NCI-H69 (cell line): ENCODE results near the gene ESF1.
"Not testable (repeated sequence)": the region's sequence is repeated elsewhere in the genome, so short reads cannot be mapped to it uniquely, and the experiment has no call there.

ENCODE experiments used
- DNase-seq: peaks from one replicate; lab custom pipeline; 2025; lab: John Stamatoyannopoulos, UW

Gene ESF1

DNA sequence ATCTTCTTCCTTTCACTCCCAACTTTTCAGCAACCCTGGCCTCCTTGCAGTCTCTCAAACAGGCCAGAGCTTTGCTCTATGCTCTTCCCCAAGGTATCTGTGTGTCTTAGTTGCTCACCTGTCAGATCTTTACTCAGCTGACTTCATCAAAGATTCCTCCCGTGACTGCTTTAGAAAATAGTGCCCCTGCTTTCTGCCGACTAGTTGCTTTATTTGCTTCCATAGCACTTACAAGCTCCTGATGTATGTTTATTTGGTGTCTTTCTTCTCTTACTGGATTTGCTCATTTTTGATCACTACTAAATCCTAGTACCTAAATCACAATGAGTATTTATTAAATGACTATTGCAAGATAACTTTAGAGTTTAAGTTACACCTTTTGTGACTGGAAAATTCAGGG, 6.0 kb upstream of the ESF1 start:
- DNase-seq: no peak

DNA sequence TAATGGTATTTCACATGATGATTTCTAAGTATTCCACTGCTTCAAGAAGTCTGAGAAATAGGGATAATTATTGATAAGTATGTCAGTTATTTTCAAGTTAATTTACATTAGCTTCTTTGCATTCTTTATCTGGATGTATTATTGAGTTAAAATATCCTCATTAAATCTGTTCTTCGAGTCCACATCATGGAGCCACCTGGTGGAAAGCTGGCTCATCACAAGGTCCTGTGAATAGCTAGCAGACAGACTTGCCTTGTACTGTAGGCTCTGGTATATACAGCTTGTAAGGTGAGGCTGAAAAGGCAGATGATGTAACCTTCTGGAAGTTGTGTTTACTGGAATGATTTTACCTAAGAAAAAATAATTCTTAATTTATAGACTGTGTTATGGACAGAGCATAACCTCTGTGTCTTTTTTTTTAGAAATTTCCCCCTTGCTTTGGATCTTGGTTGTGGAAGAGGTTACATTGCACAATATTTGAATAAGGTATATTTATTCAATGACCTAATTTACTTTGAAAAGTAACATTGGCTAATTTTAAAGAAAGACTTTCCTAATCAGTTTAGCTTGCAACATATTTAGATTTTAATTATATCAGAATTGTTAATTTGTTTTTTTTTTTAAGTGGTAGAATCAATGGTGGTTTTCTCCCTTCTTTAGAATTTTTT, 3.6 kb upstream of the ESF1 start:
- peak; percentile 68 for DNase-seq

DNA sequence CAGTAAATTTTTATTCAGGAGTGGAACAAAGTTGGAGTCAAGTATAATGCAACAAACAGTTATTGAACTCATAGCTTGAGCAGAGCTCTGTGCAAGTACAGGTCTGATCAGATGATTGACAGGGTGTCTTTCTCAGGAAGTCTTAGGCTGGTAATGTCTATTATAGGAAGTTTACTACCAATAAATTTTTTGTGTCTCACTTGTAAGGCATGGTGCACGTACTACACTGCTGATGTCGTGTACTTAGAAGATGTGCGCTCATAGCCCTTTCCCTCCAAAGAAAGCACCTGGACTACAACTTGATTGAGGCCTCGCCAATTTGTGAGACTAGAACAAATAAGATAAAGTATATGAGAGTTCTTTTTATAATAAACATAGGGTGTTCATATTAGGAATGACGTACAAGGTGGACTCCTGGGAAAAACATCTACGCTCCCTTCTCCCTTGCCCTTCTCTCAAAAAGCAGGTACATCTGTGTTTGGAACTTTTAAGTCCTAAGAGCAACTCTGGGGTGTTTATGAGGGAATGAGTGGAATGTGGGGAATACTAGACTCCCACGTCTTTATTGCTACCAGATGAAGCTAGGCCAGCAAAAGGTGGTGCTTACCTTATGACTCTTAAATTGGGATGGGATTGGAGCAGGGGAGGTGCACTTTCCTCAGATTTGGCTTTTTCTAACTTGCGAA, 1.6 kb upstream of the ESF1 start:
- no peak for DNase-seq

DNA sequence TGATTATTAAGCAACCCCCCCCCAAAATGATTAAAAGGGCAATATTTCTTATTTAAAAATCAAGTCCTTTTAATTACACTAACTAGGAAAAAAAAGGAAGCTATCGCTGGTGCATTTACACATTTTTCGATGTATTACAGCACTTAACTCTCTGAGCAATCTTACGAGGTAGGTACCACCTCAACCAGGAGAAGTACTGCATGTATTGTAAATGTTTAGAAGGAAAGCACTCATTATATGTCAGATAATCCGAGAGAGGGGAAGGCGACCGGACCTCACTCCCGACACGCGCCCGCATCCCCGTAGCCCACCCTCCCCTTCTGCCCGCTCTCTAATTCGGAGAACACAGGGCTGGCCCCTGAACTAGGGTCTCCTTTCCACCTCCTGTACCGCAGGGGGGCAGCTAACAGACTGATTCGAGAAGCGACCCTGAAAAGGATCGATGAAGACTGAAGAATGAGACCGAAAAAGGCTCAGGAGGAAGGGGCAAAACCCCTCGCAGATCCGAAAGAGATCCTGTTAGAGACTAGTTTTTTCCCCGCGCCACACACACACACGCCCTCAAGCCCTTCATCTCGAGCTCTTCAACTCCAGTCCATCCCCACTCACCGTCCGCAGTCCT, 337 bp downstream of the ESF1 start:
- DNase-seq: no peak

DNA sequence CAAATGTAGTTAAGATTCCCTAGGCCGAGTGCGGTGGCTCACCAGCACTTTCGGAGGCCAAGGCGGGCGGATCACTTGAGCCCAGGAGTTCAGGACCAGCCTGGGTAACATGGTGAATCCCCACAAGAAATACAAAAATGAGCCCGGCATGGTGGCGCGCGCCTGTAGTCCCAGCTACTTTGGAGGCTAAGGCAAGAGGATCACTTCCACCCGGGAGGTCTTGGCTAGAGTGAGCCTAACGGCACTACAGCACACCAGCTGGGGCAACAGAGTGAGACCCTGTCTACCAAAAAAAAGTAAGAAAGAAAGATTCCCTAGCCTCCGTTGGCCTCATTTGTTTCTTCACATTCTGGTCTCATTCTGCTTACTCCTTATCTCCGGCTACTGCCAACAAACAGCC, 1.2 kb downstream of the ESF1 start:
- DNase-seq: no peak

DNA sequence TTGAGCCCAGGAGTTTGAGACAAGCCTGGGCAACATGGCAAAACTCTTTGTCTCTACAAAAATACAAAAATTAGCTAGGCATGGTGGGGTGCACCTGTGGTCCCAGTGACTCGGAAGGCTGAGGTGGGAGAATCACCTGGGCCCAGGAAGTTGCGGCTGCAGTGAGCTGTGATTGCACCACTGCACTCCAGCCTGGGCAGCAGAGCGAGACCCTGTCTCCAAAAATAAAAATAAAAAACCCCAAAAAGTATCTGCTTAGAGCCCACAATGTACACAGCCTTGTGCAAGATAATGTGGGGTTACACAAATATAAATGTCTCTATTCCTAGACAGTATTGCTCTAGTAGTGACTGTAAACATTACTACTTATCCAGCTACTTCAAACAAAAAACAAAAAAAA, 5.9 kb downstream of the ESF1 start:
- no peak for DNase-seq

DNA sequence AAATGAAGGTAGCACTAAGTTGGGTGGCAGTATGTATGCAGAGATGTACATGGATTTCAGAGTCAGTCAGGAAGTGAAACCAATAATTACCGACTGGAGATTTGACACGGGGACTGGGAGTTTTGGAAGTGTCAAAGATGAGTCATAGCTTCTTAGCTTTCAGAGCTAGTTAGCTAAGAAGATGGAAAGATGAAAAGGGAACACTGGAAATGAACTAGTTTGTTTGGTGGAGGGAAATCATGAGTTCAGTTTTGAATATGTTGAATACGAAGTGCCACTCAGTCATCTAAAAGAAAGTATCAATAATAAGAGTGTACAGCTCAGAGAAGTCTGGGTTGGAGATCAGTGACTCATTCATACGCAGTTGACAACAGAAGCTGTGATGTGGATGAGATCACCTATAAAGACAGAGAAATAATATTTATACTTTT, 7.5 kb downstream of the ESF1 start:
- DNase-seq: peak; percentile 29

DNA sequence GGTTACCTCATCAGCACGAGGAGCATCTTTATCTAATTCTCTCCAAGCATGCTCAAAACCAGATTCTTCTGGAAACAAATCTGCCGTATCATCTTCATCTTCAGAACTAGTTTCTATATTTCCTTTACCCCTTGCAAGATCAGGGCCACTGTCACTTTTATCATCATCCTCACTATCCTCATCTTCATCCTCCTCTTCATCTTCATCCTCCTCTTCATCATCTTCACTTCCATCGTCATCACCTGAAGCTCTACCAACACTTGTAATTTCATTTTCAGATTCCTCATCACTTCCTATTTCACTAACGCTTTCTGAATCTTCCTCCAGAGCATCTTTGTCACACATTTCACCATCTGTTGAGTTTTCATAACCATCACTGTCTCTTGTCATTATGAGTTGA, 8.9 kb downstream of the ESF1 start:
- DNase-seq: no peak

DNA sequence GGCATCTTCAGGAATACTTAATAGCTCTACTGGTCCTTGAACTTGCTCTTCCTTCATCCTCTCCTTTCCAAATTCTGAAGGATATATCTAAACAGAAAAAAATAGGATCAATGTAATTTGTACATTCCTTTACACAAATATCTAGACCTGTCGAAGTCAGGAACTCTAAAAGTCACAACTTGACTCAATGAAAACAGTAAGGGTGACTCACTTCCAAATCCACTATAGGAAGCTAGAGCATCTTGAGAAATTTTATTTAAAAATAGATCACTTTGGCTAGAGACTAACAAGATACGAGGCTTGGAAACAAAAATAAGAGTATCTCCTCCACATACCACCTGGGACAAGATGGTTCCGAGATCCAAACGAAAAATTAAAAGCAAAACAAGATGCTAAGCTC, 12.2 kb downstream of the ESF1 start:
- no peak for DNase-seq

DNA sequence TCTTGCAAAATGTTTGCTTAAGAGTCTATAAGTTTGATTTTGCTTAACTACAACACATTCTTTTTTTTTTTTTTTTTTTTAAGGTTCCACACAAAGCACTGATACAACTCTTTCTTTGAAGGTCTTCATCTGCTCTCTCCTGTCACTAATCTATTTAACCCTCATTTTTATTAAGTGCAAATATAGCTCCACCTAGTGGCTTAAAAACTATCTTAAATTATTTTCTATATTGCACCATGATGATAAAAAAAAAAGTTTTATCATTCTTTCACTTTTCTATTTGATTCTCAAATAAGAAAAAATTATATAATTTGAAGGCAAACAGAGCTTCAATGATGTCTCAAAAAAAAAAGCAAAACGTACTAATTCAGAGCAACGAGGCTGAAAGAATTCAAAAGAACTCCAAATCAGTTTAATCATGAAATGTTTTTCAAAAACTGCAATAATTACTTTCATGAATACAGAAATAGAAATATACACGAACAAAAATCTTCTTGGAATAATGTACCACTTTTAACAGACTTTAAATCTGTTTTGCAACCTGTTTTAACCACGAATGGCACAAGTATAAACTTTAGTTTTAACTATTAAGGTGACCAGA, 12.8 kb downstream of the ESF1 start:
- peak; percentile 60 for DNase-seq

DNA sequence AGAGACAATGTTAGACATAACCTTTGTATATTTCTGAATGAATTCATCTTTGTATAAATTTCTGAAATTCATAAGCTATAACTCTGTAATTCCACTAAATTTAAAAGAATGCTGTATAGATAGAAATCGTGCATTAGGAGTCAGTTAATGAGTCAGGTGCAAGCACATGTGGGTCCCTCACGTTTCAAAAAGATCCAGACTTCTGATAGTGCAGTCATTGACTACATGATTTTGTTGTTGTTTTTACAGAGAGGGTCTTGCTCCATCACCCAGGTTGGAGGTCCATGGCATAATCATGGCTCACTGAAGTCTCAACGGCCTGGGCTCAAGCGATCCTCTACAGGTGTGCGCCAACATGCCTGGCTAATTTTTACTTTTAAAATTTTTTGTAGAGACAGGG, 14.6 kb downstream of the ESF1 start:
- DNase-seq: no peak

DNA sequence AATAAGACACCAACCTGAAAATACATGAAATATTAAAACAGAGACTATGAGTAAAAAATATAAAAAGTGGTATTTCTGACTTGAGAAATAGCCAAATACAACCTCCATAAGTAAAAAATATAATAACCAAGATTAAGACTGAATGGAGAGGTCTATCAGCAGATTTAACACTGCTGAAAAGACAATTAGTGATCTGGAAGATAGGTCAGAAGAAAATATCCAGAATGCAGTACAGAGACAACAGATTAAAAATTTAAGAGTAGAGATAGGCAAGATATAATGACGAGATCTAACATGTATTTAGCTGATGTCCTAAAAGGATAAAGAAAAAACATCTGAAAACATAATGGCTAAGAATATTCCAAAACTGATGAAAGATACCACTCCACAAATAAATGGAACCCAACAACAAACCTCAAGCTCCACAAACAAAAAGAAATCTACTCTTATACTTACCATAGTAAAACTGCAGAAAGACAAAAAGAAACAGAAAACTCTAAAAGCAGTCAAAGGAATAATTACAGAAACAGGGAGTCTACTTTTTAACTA, 18.8 kb downstream of the ESF1 start:
- DNase-seq: no peak

DNA sequence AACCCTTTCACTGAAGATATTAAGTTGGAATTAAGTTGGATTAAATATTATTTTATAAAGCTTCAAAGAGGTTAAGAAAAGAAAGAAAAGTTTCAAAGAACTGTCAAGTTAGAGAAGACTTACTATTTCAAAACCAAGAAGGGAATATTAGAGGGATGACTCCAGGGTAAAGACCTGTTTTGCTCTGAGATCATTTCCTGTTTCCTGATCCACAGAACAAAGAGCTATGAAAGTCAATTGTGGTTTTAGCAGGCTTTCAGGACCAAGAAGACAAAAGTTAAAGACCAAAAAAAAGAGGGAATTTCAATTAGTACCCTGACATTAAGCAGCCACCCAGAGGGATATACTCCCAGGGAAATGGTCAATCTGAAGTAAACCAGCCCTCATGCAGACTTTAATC, 19.4 kb downstream of the ESF1 start:
- no peak for DNase-seq

DNA sequence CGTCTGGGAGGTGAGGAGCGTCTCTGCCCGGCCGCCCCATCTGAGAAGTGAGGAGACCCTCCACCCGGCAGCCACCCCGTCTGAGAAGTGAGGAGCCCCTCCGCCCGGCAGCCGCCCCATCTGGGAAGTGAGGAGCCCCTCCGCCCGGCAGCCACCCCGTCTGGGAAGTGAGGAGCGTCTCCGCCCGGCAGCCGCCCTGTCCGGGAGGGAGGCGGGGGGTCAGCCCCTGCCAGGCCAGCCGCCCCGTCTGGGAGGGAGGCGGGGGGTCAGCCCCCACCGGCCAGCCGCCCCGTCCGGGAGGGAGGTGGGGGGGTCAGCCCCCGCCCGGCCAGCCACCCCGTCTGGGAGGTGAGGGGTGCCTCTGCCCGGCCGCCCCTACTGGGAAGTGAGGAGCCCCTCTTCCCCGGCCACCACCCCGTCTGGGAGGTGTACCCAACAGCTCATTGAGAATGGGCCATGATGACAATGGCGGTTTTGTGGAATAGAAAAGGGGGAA, 24.2 kb downstream of the ESF1 start:
- not testable (repeated sequence) for DNase-seq

DNA sequence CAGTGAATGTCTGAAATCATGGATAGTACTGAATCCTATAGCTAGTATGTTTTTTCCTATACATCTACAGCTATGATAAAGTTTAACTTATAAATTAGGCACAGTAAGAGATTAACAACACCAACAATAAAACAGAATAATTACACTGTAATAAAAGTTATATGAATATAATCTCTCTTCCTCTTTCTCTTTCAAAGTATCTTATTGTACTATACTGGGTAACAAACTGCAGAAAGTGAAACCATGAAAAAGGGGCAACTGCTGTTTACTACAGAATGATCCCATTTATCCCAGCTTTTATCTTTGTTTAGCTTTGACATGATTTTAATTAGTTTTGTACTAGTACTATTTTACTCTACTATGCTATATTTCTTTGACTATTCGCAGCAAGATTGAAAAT, 25.8 kb downstream of the ESF1 start:
- DNase-seq: no peak

DNA sequence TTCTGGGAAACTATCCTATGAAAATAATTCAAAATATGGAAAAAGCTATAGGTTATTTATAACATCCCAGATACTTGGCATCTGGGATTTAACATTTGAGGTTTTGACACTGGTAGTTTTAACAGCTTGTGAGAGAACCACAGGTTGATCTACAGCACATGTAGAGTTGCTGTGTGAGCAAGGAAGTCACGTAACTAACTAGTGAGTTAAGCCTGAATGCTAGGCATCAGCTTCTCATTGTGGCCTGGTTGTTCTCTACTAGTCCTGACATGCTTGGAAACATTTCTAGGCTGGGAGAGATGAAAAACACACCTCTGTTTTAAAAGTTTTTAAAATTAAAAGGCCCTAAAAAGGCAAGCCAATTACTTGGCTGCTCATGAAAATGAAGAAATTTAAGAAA, 28.2 kb downstream of the ESF1 start:
- no peak for DNase-seq

DNA sequence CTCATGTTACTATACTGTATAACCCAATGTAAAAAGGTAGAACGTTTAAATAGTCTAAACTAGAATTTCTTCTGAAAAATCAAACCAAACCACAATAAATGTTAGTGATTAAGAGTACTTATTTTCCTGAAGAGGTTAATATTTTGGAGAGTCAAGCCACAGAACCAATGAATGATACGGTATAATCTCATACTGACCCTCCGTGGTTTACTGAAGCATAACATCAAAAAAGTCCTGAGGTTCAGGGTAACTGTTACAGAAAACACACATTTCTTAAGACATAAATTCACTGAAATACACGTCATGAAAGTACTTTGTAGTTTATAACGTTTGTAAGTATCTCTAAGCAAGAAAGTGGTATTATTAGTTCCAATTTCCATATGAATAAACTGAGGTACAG, 28.9 kb downstream of the ESF1 start:
- DNase-seq: no peak

DNA sequence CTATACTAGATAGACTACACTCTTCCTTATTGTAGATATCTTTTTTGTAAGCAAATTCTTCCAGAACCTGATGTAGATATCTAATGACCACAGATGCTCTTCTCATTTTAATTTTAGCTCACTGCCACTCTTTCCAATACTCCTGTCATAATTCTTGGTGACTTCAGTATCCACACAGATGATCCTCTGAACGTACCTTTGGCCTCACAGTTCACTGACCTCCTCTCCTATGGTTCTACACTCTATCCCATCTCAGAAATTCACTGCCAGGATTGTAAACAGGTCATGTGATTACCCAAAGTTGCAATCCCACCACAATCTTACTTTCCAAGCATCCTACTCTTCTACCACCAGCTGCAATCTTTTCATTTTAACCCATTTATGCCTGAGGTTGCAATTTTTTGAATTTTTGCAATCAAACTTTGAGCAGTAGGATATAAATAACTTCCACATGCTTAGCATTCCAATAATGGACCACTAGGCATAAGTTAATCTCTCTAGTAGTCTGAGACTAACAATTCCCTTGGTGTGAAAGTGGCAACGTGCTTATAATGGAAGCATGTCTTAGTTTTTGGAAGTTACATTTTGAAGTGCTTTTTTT, 31.2 kb downstream of the ESF1 start:
- no peak for DNase-seq

DNA sequence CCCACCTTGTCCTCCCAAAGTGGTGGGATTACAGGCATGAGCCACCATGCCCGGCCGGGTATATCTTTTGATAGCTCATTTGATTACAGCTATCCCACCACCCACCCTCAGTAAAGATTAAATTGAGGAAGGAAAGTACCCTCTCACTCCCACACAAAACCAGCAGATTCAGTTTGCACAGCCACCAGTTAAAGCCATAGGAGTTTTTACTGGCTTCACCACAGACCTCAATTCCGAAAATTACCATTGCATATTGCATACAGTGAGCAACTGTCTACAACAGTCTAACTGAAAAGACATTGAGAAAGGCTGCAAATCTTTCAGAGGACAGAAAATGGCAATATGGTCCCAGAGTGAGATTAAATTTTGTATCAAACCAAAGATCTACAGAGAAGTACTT, 34.9 kb downstream of the ESF1 start:
- no peak for DNase-seq

DNA sequence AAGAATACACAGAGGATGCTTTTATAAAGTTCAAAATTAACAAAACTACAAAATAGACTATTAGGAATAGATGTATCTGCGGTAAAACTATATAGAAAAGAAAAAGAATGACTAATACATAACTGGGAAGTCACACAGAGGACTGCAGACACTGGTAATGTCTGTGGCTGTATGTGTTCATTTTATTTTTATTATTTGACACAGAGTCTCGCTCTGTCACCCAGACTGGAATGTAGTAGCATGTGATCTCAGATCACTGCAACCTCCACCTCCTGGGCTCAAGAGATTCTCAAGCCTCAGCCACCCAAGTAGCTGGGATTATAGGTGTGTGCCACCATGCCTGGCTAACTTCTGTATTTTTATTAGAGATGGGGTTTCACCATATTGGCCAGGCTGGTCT, 38.9 kb downstream of the ESF1 start:
- DNase-seq: no peak

DNA sequence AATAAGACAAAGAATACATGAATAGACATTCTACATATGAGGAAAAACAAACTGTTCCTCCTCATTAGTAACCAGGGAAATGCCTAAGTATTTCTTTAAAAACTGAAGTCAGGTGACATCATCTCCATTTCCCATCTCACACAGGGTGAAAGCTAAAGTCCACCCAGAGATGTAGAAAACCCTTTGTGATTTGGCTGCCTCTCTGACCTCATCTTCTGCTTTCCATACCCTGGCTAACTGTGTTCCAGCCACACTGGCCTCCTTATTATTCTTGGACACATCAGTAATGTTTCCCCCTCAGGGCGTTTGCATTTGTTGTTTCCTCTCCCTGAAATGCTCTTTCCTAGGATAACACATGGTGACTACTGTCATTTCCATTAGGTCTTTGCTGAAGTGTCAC, 40.4 kb downstream of the ESF1 start:
- peak; percentile 52 for DNase-seq

DNA sequence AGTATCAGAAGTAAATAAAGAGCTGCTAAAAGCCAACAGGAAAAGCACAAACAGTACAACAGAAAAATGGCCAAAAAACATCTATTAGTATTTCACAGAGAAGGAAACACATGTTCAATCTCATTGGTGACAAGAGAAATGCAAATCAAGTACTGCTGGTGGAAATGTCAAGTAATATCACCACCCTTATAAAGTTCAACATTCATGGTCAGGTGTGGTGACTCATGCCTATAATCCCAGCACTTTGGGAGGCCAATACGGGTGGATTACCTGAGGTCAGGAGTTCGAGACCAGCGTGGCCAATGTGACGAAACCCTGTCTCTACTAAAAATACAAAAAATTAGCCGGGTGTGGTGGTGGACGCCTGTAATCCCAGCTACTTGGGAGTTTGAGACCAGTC, 42.8 kb downstream of the ESF1 start:
- DNase-seq: no peak
